Fibroblast of lung (primary cell): ENCODE results near the gene CLCN7.

ENCODE experiments used
- CTCF ChIP-seq, 2 donors: IDR thresholded peaks in 1 of 2; conservative IDR thresholded peaks in 1 of 2; 1 replicate in 1 of 2; 2 replicates in 1 of 2; pipeline ENCODE4 v1.5.1; 2011 to 2012; ENCODE audit warnings: low read length in 2 of 2, control low read depth in 1 of 2, inconsistent platforms in 1 of 2, low read depth in 1 of 2, mild to moderate bottlenecking in 1 of 2
- EZH2 ChIP-seq: IDR thresholded peaks from 2 replicates; pipeline ENCODE4 v1.5.1; 2012; ENCODE audit warnings: low read length, control low read depth, mild to moderate bottlenecking; ENCODE audit errors: missing control alignments

GRCh38 chr16:1450218-1450617 lies 24.6 kb downstream of the CLCN7 start:
- TF ChIP-seq CTCF (conservative IDR thresholded peaks at IDR 0.05 in 1 of 2, IDR thresholded peaks at IDR 0.05 in 1 of 2; ENCODE audit: low read depth in 1 of 2, low read length in 2 of 2) (no peak), EZH2 (no peak)
